Activated CD8-positive, alpha-beta T cell treated with anti-CD3 and anti-CD28 coated beads, Interleukin-2, amount 10 ng/mL, durations not matched to agents 7 days and 5 days (primary cell): ENCODE results near the gene BCAS3. TPM values are rescaled to one million over a fixed set of nuclear protein-coding genes. Genes with fewer than 3 reads are reported as not detected.
"Not testable (repeated sequence)": the region's sequence is repeated elsewhere in the genome, so short reads cannot be mapped to it uniquely, and the experiment has no call there.

Experiments
- ATAC-seq: fragments of 150-1000 bp; cut with Tn5 transposase; one replicate; pipeline ENCODE4 v1.10.0; 2021; ENCODE audit warnings: moderate library complexity
- CTCF ChIA-PET: fragments of 350-600 bp; sonication (Branson Sonifier 250); formaldehyde crosslinking; loops from one replicate; lab custom pipeline; 2021; ENCODE audit warnings: antibody characterized with exemption; lab: Charles Lee
- POLR2A ChIA-PET: fragments of 350-600 bp; sonication (Branson Sonifier 250); formaldehyde crosslinking; loops from one replicate; lab custom pipeline; 2021; ENCODE audit warnings: antibody characterized with exemption; lab: Charles Lee
- DNase-seq: peaks from one replicate; pipeline ENCODE4 v3.0.0-alpha.2; 2020
- H3K27ac Mint-ChIP-seq: one replicate; pipeline ENCODE4 v1.8.0; 2021; ENCODE audit warnings: mild to moderate bottlenecking, mixed read lengths
- H3K27me3 Mint-ChIP-seq: one replicate; pipeline ENCODE4 v1.8.0; 2021; ENCODE audit warnings: low read depth, mixed read lengths
- H3K36me3 Mint-ChIP-seq: one replicate; pipeline ENCODE4 v1.8.0; 2021; ENCODE audit warnings: low read depth, mixed read lengths
- H3K4me1 Mint-ChIP-seq: one replicate; pipeline ENCODE4 v1.8.0; 2021; ENCODE audit warnings: low read depth, mixed read lengths
- H3K4me3 Mint-ChIP-seq: one replicate; pipeline ENCODE4 v1.8.0; 2021; ENCODE audit warnings: mild to moderate bottlenecking, mixed read lengths
- H3K9me3 Mint-ChIP-seq: one replicate; pipeline ENCODE4 v1.8.0; 2022; ENCODE audit warnings: mixed read lengths; ENCODE audit not compliant: insufficient read depth
- total RNA-seq, 2 experiments: library from RNA; stranded (reverse); gene quantifications; one replicate each; pipeline ENCODE4 v1.2.3, GENCODE V29; 2021

The BCAS3 gene
- total RNA-seq, 2 experiments from 2014 or later: 13.0 to 16.3 TPM

- ATAC-seq: no peak
- no peak overlapping the region for H3K4me3 Mint-ChIP-seq
- CTCF ChIA-PET: interaction anchor here (0.6 to 1.3 kb wide), 2 partner anchors 26 to 27 kb away, joined by 3 to 4 read pairs; no protein-coding TSS in a partner anchor
- no peaks in the 10 kb centered on the region for H3K27me3 Mint-ChIP-seq
- no peaks in the 10 kb centered on the region for H3K9me3 Mint-ChIP-seq
- H3K4me1 Mint-ChIP-seq: no peaks in the 10 kb centered on the region
- POLR2A ChIA-PET: interaction anchor here (0.6 kb wide), 2 partner anchors 309 to 339 kb away, joined by 3 to 4 read pairs; no protein-coding TSS in a partner anchor
- DNase-seq: no peak
- H3K27ac Mint-ChIP-seq: no peak overlapping the region
- H3K36me3 Mint-ChIP-seq: no peaks in the 10 kb centered on the region
Measured at GRCh38 chr17:60747069-60747808, 69.6 kb downstream of the BCAS3 start.

DNA sequence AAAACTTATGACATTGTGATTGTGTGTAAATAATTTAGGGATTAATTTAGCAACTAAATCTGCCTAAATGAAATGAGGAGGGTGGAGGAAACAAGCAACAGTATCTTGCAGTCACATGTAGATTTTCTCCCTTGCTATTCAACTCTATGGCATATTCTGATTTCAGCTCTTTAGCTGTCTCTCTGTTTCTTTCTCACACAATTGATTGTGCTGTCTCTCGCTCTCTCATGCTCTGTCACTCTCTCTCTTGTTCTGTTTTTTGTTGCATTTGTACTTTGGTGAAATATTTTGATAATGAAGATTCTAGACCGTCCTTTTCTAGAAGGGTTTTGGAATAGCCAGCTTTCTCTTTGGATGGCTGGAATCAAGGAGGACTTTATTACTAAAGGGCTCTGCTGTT is 70.6 kb downstream of the BCAS3 start:
- Mint-ChIP-seq H3K9me3 (no peaks in the 10 kb centered on the region), H3K27ac (no peak overlapping the region), H3K27me3 (no peaks in the 10 kb centered on the region), H3K4me3 (no peak overlapping the region), H3K4me1 (no peaks in the 10 kb centered on the region), H3K36me3 (no peaks in the 10 kb centered on the region)
- POLR2A ChIA-PET: no interaction called here
- ATAC-seq: no peak
- DNase-seq: no peak
- CTCF ChIA-PET: no interaction called here

DNA sequence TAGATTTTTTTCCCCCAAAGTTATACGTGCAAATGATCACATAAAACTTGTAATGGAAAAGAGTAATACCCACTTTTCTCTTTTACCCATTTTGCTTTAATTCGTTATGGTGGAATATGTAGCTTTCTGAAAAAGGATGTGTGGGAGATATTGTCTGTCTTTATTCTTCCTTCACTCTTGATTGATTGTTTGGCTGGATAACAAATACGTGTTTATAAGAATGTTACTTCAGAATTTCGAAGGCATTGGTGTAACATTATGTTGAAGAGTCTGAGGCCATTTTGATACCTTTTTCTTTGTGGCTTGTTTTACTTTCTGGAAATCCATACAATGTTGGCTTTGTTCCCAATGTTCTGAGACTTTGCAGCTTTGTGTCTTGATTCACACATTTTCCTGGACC is 71.4 kb downstream of the BCAS3 start:
- ChIA-PET CTCF (no interaction called here), POLR2A (no interaction called here)
- no peak for ATAC-seq

DNA sequence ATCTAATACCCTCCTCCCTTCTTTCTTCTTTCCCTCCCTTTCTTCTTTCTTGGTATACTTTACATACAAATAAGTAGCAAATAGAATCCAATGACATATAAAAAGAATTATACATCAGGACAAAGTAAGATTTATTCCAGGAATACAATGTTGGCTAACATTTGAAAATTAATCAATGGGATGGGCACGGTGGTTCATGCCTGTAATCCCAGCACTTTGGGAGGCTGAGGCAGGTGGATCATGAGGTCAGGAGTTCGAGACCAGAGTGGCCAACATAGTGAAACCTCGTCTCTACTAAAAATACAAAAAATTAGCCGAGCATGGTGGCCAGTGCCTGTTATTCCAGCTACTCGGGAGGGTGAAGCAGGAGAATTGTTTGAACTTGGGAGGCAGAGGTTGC is 72.1 kb downstream of the BCAS3 start:
- Mint-ChIP-seq H3K36me3 (no peaks in the 10 kb centered on the region), H3K27ac (no peak overlapping the region), H3K4me1 (no peaks in the 10 kb centered on the region), H3K9me3 (no peaks in the 10 kb centered on the region), H3K4me3 (no peak overlapping the region), H3K27me3 (no peaks in the 10 kb centered on the region)
- ChIA-PET POLR2A (no interaction called here), CTCF (no interaction called here)
- no peak for DNase-seq
- no peak for ATAC-seq

More for the DNA sequence above, 71.4 kb downstream of the BCAS3 start:
- Mint-ChIP-seq H3K27ac (no peak overlapping the region), H3K4me3 (no peak overlapping the region), H3K9me3 (no peaks in the 10 kb centered on the region), H3K4me1 (no peaks in the 10 kb centered on the region), H3K36me3 (no peaks in the 10 kb centered on the region), H3K27me3 (no peaks in the 10 kb centered on the region)
- no peak for DNase-seq

GRCh38 chr17:60750640-60751039 is 73.0 kb downstream of the BCAS3 start:
- ATAC-seq (no peak), DNase-seq (no peak)
- Mint-ChIP-seq H3K27me3 (no peaks in the 10 kb centered on the region), H3K36me3 (no peaks in the 10 kb centered on the region), H3K9me3 (no peaks in the 10 kb centered on the region), H3K4me1 (no peaks in the 10 kb centered on the region), H3K27ac (no peak overlapping the region), H3K4me3 (no peak overlapping the region)
- ChIA-PET POLR2A (no interaction called here), CTCF (no interaction called here)

DNA sequence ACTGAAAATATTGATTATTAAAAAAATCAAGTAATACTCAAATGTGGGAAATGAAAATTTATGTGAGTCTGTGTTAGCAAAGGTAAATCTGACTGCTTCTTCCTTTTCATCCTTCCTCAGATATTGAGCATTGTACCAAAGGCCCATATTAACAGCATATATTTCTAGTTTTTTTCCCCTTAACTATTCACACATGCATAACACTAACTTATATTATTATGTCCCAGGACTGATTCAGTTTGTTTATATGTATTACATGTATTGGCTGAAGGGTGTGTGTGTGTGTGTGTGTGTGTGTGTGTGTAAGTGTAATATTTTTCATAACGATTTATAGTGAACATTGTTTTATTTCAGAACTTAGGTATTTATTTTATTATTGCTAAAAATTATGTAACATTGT is 74.2 kb downstream of the BCAS3 start:
- ChIA-PET POLR2A (no interaction called here), CTCF (no interaction called here)
- H3K36me3 Mint-ChIP-seq: no peaks in the 10 kb centered on the region
- no peak for DNase-seq
- no peak overlapping the region for H3K4me3 Mint-ChIP-seq
- ATAC-seq: no peak
- no peaks in the 10 kb centered on the region for H3K9me3 Mint-ChIP-seq
- no peak overlapping the region for H3K27ac Mint-ChIP-seq
- H3K4me1 Mint-ChIP-seq: no peaks in the 10 kb centered on the region
- no peaks in the 10 kb centered on the region for H3K27me3 Mint-ChIP-seq

DNA sequence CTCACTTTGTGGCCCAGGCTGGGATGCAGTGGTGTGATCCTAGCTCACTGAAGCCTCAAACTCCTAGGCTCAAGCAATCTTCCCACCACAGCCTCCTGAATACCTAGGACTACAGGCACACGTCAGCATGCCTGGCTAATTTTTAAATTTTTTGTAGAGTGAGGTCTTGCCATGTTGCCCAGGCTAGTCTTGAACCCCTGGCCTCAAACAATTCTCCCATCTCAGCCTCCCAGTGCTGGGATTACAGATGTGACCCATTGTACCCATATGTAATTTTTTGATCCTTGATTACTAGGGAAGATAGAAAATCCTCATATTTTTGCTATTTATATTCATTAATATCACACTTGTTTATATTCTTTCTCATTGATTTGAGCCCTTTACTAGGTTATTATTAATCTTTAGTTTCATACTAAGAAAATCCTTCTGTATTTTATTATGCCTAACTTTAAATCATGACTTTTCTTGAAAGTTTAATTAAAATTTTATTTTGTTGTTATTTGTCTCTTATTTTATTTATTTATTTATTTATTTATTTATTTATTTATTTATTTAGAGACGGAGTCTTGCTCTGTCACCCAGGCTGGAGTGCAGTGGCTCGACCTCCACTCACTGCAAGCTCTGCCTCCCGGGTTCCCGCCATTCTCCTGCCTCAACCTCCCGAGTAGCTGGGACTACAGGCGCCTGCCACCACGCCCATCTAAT is 75.4 kb downstream of the BCAS3 start:
- ChIA-PET CTCF (no interaction called here), POLR2A (no interaction called here)
- H3K4me3 Mint-ChIP-seq: no peak overlapping the region
- no peaks in the 10 kb centered on the region for H3K4me1 Mint-ChIP-seq
- no peak overlapping the region for H3K27ac Mint-ChIP-seq
- ATAC-seq (no peak), DNase-seq (no peak)
- H3K36me3 Mint-ChIP-seq: no peaks in the 10 kb centered on the region
- no peaks in the 10 kb centered on the region for H3K27me3 Mint-ChIP-seq
- no peaks in the 10 kb centered on the region for H3K9me3 Mint-ChIP-seq

DNA sequence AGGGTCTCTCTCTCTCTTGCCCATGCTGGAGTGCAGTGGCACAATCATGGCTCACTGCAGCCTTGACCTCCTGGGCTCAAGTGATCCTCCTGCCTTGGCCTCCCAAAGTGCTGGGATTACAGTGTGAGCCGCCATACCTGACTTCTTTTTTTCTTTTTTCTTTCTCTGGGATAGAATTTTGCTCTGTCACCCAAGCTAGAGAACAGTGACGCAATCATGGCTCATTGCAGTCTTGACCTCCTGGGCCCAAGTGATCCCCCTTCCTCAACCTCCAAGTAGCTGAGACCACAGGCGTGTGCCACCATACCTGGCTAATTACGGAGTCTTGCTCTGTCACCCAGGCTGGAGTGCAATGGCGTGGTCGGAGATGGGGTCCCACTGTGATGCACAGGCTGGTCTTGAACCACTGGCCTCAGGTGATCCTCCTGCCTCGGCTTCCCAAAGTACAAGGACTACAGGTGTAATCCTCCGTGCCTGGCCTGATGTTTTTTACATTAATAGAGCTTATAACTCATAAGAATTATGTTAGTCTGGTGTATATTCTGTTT is 76.5 kb downstream of the BCAS3 start:
- no peaks in the 10 kb centered on the region for H3K27me3 Mint-ChIP-seq
- ChIA-PET POLR2A (no interaction called here), CTCF (no interaction called here)
- H3K9me3 Mint-ChIP-seq: no peaks in the 10 kb centered on the region
- H3K27ac Mint-ChIP-seq: no peak overlapping the region
- DNase-seq (no peak), ATAC-seq (no peak)
- no peak overlapping the region for H3K4me3 Mint-ChIP-seq
- no peaks in the 10 kb centered on the region for H3K4me1 Mint-ChIP-seq
- no peaks in the 10 kb centered on the region for H3K36me3 Mint-ChIP-seq

DNA sequence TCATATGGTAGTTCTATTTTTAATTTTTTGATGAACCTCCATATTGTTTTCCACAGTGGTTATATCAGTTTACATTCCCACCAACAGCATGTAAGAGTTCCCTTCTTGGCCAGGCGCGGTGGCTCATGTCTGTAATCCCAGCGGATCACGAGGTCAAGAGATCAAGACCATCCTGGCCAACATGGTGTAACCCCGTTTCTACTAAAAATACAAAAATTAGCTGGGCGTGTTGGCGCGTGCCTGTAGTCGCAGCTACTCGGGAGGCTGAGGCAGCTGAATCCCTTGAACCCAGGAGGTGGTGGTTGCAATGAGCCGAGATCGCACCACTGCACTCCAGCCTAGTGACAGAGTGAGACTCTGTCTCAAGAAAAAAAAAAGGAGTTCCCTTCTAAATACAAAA is 79.1 kb downstream of the BCAS3 start:
- H3K36me3 Mint-ChIP-seq, H3K4me1 Mint-ChIP-seq, CTCF ChIA-PET, H3K27me3 Mint-ChIP-seq, POLR2A ChIA-PET, ATAC-seq, H3K9me3 Mint-ChIP-seq, H3K4me3 Mint-ChIP-seq, H3K27ac Mint-ChIP-seq, DNase-seq: not testable (repeated sequence)

- ChIA-PET CTCF (no interaction called here), POLR2A (no interaction called here)
- H3K36me3 Mint-ChIP-seq: peaks cover 2% of the 10 kb centered on the region
- H3K27ac Mint-ChIP-seq: no peak overlapping the region
- no peaks in the 10 kb centered on the region for H3K9me3 Mint-ChIP-seq
- DNase-seq (no peak), ATAC-seq (no peak)
- no peaks in the 10 kb centered on the region for H3K27me3 Mint-ChIP-seq
- no peak overlapping the region for H3K4me3 Mint-ChIP-seq
- no peaks in the 10 kb centered on the region for H3K4me1 Mint-ChIP-seq
Measured at GRCh38 chr17:60757437-60757836, 79.8 kb downstream of the BCAS3 start.

DNA sequence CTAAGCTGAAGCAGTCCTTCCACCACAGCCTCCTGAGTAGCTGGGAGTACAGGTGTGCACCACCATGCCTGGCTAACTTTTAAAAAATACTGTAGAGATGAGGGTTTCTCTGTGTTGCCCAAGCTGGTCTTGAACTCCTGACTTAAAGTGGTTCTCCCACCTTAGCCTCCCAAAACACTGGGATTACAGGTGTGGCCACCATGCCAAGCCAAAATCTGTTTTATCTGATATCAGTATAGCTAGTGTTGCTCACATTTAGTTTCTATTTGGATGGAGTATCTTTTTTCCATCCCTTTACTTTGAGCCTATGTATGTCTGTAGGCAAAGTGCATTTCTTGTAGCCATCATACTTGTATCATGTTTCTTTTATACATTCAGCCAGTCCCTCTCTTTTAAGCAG is 82.1 kb downstream of the BCAS3 start:
- H3K36me3 Mint-ChIP-seq: peaks cover 2% of the 10 kb centered on the region
- ChIA-PET POLR2A (no interaction called here), CTCF (interaction anchor here (0.5 kb wide), 1 partner anchor 1802 kb away, joined by 3 read pairs; no protein-coding TSS in a partner anchor)
- no peak overlapping the region for H3K27ac Mint-ChIP-seq
- no peak for DNase-seq
- no peaks in the 10 kb centered on the region for H3K9me3 Mint-ChIP-seq
- H3K27me3 Mint-ChIP-seq: no peaks in the 10 kb centered on the region
- H3K4me1 Mint-ChIP-seq: no peaks in the 10 kb centered on the region
- ATAC-seq: no peak
- no peak overlapping the region for H3K4me3 Mint-ChIP-seq

DNA sequence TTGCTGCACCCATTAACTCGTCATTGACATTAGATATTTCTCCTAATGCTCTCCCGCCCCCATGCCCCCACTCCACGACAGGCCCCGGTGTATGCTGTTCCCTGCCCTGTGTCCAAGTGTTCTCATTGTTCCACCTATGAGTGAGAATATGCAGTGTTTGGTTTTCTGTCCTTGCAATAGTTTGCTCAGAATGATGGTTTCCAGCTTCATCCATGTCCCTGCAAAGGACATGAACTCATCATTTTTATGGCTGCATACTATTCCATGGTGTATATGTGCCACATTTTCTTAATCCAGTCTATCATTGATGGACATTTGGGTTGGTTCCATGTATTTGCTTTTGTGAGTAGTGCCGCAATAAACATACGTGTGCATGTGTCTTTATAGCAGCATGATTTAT is 83.7 kb downstream of the BCAS3 start:
- POLR2A ChIA-PET, DNase-seq, H3K9me3 Mint-ChIP-seq, ATAC-seq, H3K36me3 Mint-ChIP-seq, CTCF ChIA-PET, H3K4me1 Mint-ChIP-seq, H3K27me3 Mint-ChIP-seq, H3K27ac Mint-ChIP-seq, H3K4me3 Mint-ChIP-seq: not testable (repeated sequence)
